ACHN (cell line): ENCODE results near the gene ACP6.
A peak's percentile ranks its signal among the peaks of the same experiment; 100 is the strongest.
"Not testable (repeated sequence)": the region's sequence is repeated elsewhere in the genome, so short reads cannot be mapped to it uniquely, and the experiment has no call there.

Experiments used
- DNase-seq: peaks from one replicate; pipeline ENCODE4 v3.0.0-alpha.2; 2015
- in situ Hi-C: cut with HindIII; loops from 2 replicates; pipeline ENCODE4 v1.10.0; 2017; ENCODE audit warnings: low sequenced_read_pairs, low pct_ligation_motif_present, low pct_unique_long_range_greater_than_20kb

The ACP6 gene

DNA sequence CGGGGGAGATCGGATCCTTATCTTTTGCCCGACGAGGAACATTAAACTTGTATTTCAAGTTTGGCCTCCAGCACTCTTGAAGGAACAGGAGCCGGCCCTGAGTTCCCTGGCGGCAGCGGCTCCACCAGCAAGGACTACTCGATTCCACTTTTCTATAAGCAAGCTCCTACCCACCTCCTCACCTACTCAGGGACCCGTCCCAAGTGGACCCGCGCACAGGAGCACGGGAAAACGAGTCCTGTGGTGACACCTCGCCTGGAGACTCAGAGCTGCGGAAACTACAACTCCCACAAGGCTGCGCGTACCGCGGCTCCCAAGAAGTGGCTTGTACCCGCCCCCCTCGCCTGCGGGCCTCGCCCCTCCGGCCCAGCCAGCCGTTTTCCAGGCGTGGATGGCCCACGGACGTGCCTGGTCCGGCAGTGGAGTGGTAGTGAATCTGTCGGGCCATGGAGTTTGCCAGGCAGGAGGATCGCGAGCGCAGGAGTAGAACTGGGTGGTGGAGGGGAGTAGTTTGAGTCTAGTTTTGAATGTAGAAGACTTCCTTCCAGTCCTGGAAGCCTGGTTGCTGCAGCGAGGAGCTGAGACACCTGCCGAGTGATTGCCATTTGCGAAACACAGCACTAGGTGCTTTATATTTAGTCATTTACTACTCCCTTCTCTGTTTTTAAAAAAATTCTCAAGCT is at the start of gene ACP6:
Gene ACP6, minus strand, starts transcription at position 206 of the 683 bp plus-strand sequence. CDS start 476 bp downstream, outside the sequence.
- peak; percentile 98 for DNase-seq

DNA sequence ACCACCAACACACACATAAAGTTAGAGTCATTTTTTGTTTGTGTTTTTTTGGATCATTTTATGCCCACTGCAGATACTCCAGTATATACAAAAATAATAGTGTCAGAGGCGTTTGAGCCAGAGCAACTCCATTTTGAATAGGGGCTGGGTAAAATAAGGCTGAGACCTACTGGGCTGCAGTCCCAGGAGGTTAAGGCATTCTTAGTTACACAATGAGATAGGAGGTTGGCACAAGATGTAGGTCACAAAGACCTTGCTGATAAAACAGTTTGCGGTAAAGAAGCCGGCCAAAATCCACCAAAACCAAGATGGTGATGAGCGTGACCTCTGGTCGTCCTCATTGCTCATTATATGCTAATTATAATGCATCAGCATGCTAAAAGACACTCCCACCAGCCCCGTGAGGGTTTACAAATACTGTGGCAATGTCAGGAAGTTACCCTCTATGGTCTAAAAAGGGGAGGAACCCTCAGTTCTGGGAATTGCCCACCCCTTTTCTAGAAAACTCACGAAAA is 49.4 kb upstream of the ACP6 start:
- in situ Hi-C loops = no loop called here
- no peak for DNase-seq

More for the DNA sequence above, at the start of gene ACP6:
- in situ Hi-C loops = no loop called here

DNA sequence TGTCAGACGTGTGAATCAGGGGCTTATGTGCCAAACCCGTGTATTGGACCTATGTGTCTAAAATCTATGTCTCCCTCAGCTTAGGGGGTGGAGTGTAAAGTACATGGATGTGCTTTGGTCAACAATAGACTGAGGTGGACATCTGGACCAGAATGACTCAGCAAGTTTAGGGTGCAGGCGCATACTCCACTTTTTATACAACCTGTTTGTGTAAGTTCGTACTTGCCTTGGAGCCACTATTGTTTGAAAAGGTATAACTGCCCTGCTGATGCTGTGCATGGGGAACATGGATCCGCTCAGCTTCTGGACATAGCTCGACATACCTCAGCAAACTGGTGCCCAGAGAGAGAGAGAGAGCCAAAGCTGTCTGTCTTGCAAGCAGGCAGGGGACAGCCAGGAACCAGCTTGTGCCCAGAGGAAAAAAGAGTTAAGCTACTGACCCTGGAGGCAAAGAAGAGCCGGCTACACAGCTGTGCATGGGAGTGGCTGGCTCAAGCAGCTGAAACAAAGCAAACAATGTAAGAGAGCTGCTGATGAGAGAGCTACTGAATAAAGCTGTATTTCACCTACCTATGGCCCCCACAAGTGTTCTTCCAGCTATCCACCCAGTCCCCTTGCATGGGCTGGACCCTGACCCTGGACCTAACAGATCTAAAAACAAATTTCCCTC is 48.8 kb upstream of the ACP6 start:
- in situ Hi-C loops = no loop called here
- DNase-seq = no peak

DNA sequence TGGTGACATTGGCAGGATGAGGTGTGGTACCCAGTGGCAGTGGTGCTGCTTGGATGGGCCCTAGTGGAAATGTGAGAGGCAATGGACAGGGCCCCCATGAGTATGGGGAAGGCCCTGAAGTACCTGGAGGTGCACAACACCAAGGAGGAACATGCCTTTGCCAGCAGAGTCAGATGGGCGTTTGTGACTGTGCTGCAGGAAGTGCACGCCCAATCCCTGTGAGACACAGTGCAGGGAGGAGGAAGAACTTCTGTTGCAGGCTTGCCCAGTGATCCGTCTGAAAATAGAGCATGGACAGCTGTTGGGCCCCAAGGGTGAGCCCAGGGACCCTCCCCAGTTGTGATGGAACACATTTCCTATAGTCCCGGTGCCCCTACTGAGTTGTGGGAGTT is 47.4 kb upstream of the ACP6 start:
- DNase-seq = no peak

DNA sequence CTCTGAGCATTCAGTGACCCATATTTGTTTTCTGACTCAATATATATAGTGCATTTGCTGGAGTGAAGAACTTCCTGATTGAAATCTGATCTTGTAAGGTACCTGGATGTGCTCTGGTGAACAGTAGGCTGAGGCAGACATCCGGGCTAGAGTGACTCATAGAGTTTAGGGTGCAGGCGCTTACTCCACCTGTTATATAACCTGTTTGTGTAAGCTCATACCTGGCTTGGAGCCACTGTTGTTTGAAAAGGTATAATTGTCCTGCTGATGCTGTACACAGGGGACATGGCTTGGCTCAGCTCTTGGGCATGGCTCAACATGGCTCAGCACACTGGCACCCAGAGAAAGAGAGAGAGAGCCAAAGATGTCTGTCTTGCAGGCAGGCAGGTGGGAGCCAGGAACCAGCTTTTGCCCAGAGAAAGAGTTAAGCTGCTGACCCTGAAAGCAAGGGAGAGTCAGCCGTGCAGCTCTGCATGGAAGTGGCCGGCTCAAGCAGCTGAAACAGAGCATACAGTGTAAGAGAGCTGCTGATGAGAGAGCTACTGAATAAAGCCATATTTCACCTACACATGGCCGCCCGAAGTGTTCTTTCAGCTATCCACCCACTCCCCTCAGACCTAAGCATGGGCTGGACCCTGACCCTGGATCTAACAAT is 46.9 kb upstream of the ACP6 start:
- no peak for DNase-seq
- in situ Hi-C loops = no loop called here

More for the DNA sequence above, 47.4 kb upstream of the ACP6 start:
- in situ Hi-C loops = no loop called here

DNA sequence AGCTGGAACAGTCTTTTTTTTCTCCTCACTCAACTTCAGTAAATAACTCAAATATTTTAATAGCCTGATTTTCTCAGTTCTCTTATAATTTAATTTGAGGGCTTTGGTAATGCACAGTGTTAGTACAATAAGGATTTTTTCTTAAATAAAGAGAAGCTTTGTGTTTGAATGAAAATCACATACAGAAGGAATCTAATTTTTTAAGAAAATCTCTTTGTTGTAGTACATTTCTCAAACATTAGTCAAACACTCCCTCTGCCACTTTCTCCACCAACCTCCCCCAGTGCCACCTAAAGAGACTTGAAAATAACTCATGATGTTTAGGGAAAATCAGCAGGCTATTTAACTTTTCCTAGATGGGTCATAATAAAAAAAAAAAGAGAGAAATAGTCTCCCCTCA is 42.3 kb upstream of the ACP6 start:
- in situ Hi-C loops = no loop called here
- DNase-seq = no peak

DNA sequence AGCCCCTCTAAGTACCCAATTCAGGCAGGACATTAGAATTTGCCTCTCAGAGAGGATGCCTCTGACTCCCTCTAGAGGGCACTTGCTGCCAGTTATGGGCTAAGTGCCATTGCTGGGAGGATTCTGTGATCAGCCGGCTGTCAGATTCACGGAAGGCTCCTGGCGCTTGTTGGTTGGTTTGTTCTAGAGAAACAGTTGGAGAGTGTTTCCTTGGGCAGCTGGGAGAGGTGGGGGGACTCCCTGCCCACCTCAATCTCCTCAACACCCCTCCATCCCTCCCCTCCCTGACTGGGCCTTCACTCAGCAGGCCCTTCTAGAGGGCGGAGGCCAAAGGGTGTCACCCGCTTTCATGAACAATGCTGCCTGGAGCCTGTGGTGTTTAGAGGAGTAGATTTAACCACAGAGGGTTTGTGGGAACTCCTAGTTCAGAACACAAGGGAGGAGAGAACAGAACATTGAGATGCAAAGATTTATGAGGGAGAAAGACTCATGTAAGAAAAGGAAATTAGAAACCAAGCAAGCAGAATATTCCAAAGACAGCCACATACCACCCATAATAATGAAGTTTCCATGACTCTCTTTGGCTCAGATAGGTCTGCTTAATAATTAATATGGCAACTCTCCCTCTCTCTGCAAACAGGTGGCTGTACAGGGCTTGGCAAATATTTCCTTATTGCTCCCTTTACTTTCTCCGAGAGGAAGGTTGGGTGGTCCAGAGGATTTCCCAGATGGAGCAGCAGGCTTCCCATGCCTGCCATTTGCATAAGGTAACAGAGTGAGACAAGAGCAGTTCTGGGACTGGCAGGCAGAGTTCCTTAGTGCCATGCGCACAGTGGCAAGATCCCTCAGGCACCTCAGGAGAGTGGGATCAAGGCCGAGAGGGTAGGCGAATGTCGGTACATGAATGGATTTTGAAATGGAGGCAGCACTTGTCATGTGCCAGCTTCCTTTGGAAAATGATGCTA is 30.0 kb upstream of the ACP6 start:
- in situ Hi-C loops = no loop called here
- peak; percentile 78 for DNase-seq

DNA sequence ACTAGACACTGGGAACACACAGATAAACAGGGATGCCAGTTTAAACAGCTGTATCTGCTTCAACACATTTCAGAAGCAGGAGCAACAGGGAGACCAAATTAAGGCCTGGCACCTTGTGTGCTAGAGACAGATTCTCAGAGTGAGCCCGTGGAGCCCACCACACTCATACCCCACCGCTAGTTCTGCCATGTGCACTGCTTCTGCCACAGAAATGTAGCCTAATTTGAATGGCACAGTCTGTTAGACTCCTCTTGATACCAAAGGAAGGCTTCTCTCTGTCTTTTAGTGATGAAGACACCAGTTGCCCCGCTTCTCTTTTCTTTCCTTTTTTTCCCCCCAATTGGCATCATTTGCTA is 29.3 kb upstream of the ACP6 start:
- in situ Hi-C loops = no loop called here
- DNase-seq = no peak

DNA sequence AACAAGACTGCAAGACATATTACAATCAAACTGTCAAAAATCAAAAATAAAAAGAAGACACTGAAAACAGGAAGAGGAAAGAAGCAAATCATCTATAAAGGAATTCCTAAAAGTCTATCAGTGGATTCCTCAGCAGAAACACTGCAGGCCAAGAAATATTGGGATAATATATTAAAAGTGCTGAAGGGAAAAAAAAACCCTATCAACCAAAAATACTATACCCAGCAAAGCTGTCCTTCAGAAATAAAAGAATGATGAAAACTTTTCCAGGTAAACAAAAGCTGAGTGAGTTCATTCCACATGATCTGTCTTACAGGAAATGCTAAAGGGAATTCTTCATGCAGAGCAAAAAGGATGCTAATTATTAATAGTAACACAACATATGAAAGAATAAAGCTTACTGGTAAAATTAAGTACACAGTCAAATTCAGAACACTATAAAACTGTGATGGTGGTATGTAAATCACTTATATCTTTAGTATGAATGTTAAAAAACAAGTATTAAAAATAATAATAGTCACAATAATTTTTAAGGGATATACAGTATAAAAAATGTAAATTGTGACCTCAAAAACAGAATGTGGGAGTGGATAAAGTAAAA is 12.9 kb upstream of the ACP6 start:
- in situ Hi-C loops = no loop called here
- no peak for DNase-seq

DNA sequence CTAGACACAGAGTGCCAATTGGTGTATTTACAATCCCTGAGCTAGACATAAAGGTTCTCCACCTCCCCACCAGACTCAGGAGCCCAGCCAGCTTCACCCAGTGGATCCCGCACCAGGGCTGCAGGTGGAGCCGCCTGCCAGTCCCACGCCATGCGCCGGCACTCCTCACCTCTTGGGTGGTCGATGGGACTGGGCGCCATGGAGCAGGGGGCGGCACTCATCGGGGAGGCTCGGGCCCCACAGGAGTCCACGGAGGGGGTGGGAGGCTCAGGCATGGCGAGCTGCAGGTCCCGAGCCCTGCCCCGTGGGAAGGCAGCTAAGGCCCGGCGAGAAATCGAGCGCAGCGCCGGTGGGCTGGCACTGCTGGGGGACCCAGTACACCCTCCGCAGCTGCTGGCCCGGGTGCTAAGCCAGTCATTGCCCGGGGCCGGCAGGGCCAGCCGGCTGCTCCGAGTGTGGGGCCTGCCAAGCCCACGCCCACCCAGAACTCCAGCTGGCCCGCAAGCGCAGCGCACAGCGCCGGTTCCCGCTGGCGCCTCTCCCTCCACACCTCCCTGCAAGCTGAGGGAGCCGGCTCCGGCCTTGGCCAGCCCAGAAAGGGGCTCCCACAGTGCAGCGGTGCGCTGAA is 10.4 kb upstream of the ACP6 start:
- in situ Hi-C loops, DNase-seq: not testable (repeated sequence)

DNA sequence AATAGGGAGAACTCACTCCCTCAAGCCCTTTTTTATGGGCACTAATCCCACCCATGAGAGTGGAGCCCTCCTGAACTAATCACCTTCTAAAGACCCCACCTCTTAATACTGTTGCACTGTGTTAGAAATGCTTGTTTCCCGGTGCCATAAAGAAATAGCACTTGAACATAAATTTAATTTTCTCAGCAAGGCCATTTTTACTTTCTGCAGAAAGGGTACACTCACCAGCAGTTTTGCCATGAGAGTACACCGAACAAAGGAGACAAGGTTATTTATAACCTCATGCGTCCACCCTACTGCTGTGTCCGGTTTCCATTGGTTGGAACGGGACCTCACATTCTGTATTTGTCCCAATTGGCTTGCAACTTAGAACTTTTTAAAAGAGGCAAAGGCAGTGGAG is 7.4 kb upstream of the ACP6 start:
- in situ Hi-C loops, DNase-seq: not testable (repeated sequence)

DNA sequence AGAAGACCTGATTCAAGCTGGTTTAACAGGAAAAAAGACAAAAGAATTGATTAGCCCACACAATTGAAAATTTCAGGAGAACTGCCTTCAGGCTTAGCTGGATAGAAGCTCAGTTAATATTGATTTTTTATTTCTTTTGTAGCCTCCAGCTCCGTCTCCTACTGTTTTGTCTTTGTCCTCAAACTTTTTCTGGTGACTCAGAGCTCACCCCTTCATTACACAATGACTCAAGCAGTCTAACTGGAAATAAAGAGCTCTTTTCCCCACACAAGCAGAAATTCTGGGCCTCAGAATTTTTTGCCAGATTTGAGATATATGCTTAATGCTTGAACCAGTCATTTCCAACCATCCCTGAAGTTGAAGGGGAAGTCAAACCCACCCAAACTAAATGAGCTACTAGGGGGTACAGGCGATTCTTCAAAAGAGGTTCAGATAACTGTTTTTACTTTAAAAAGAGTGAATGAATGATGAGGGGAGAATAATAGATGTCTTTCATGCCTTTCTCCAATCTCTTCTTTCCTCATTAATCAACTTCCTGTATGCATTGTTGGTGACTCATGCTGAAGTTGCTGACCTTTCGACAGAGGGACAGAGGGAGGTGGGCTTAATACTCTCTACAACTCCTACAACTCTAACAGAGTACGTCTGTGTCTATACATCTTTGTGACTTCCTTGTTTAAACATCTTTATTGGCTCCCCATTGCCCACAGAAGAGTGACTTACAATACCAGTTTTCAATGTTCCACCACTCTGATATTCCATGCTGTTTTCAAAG is 6.2 kb upstream of the ACP6 start:
- in situ Hi-C loops = no loop called here
- peak; percentile 18 for DNase-seq

DNA sequence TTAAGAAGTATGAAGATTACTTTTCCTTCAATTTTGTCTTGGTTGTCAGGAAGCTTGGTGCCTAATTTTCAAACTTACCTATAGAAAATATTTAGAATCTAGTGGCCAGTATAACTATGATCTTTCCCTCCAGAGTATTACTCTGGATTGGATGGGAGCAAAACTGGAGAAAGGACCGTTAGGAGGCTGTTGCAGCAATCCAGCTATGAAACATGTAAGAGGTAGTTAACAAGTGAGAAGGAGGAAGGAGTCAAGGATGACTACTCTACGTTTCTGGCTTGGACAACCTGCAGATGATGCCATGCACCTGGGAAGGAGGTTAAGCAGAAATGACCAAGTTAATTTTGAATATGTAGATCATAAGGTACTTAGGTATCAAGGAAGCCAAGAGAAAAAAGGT is 3.5 kb upstream of the ACP6 start:
- no peak for DNase-seq
- in situ Hi-C loops = no loop called here

DNA sequence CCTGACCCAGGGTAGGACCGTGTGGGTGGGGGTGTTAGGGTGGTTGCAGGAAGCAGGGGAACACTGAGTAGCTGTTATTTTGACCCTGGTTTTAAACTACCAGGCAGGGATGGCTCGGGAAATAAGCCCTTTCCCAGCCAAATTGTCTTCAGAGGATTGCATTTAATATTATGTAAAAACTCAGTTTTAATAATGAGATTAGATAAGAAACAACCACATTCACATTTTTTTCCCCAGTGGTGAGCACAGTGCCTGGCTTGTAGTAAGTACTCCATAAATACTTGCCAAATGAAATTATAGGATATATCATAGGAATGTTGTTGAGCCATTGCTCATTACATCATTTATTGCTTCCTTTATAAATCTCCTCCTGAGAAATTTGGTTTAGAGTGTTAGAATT is 3.1 kb upstream of the ACP6 start:
- in situ Hi-C loops = no loop called here
- DNase-seq = no peak

DNA sequence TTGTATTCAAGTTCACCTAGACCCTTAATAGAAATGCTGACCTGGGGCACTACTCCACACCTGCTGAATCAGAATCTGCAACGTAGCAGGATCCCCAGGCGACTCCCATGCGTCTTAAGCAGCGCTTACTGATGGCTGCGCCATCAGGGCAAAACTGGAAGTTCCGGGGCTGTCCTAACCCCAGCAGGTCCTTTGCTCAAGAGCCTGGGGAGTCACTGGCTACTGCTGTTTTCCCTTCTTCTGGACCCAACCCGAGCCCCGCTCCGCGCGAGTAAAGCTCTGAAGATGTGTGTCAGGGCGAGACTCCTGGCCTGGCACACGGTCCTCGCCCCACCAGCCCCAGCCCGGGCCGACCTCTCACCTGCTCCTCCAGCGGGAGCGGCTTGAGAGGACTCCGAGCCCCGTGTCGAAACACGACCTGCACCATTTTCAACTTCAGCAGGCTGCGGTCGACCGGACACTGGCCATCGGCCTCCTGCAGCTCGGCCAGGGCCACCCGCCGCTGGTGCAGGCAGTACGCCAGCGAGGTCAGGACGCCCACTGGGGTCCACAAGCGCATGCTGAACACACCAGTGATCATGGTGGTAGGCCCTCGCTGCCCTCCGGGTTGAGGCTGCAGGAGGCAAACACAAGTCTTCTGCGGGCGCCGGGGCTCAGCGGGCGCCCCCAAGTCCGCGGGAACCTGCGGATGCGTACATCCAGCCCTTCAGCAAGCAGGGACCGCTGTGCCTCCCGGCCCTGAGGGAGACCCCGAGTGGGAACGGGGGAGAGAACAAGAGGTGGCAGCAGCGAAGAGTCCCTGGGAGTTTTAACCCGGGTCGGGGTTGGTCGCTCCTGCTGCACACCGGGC is 630 bp downstream of the ACP6 start:
- in situ Hi-C loops = no loop called here
- DNase-seq = peak; percentile 65

DNA sequence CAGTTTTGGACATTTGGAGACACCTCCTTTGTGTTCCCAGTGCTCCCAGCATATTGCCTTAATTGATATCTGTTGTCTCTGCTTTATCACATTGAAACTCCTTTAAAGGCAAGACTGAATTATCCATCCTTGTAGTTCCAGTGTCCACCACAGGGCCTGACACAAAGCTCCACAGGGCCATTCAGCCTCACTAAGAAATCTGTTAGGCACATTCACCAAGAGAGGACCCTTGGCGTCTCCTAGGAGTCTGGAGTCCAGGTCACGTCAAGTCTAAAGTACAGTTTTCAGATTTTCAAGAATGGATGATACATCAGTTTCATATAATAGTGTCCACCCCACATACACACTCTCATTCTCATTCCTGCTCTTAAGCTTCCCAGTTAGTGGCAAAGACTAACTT is 4.8 kb downstream of the ACP6 start:
- DNase-seq = no peak
- in situ Hi-C loops = no loop called here
